Right atrium auricular region (tissue), 2 donors: ENCODE data around the gene GPLD1. TPM values are rescaled to one million over a fixed set of nuclear protein-coding genes. Genes with fewer than 3 reads are reported as not detected.

Experiments used
- DNase-seq: peaks from one replicate; pipeline ENCODE4 v3.0.0-alpha.2; 2019; ENCODE audit warnings: low spot score
- H3K27ac ChIP-seq, 2 donors: fragments of 200-600 bp; sonication (generic); 1 replicate in 1 of 2; 2 replicates in 1 of 2; pipeline ENCODE4 v1.5.1; 2016 to 2019
- H3K27me3 ChIP-seq, 2 donors: fragments of 200-600 bp; sonication (generic); one replicate each; pipeline versions ENCODE4 v1.5.1 to v1.6.0; 2017 to 2019
- H3K36me3 ChIP-seq: fragments of 200-600 bp; sonication (generic); one replicate; pipeline ENCODE4 v1.5.1; 2016
- H3K4me1 ChIP-seq, 2 donors: fragments of 200-600 bp; sonication (generic); one replicate each; pipeline versions ENCODE4 v1.5.1 to v1.6.0; 2017 to 2019
- H3K4me3 ChIP-seq, 2 donors: fragments of 200-600 bp; sonication (generic); 1 replicate in 1 of 2; 2 replicates in 1 of 2; pipeline ENCODE4 v1.5.1; 2017 to 2019; ENCODE audit warnings: mild to moderate bottlenecking in 1 of 2, moderate library complexity in 1 of 2
- H3K9me3 ChIP-seq, 2 donors: fragments of 200-600 bp; sonication (generic); one replicate each; pipeline ENCODE4 v1.5.1; 2019
- CTCF ChIP-seq, 2 donors: fragments of 200-600 bp; sonication (generic); IDR thresholded peaks; one replicate each; pipeline ENCODE4 v1.5.1; 2019; ENCODE audit warnings: antibody characterized with exemption in 2 of 2
- total RNA-seq, 2 donors: library from RNA; depleted of rRNA; stranded (reverse); fragments of >200 nt; gene quantifications; one replicate each; pipeline ENCODE4 v1.1.0, GENCODE V29; 2016

Gene GPLD1
- total RNA-seq, 2 donors from 2014 or later, result 0.33 to 0.71 TPM

GRCh38 chr6:24497254-24497970 lies 8.0 kb upstream of the GPLD1 start:
- H3K27ac ChIP-seq, result no peak overlapping the region
- peaks cover 0 to 15% of the 10 kb centered on the region in 2 donors for H3K4me1 ChIP-seq
- no peak overlapping the region for H3K4me3 ChIP-seq
- peaks cover 4% of the 10 kb centered on the region for H3K36me3 ChIP-seq
- DNase-seq, result peak; percentile 7
- no peaks in the 10 kb centered on the region for H3K9me3 ChIP-seq
- no peaks in the 10 kb centered on the region for H3K27me3 ChIP-seq
- no peak for TF ChIP-seq CTCF (IDR thresholded peaks at IDR 0.05)

GRCh38 chr6:24494821-24495795 lies 5.7 kb upstream of the GPLD1 start, which contains the start of gene ALDH5A1:
TSS of gene ALDH5A1 (plus strand) at chr6:24494969. CDS start at chr6:24494997, 28 bp downstream.
- peaks cover 0 to 16% of the 10 kb centered on the region in 2 donors for H3K4me1 ChIP-seq
- H3K9me3 ChIP-seq, result no peaks in the 10 kb centered on the region
- peak within 1 kb of the TSS; percentile 55 to 64 for H3K4me3 ChIP-seq
- H3K36me3 ChIP-seq, result no peaks in the 10 kb centered on the region
- peak; percentile 60 for DNase-seq
- peak within 1 kb of the TSS; percentile 72 to 76 for H3K27ac ChIP-seq
- TF ChIP-seq CTCF (IDR thresholded peaks at IDR 0.05), result peak in 1 of 2 donors; percentile 54
- no peaks in the 10 kb centered on the region for H3K27me3 ChIP-seq

- Histone ChIP-seq H3K4me3 (peak overlapping the region; percentile 55 to 64), H3K27ac (peak overlapping the region; percentile 72 to 76), H3K9me3 (no peaks in the 10 kb centered on the region), H3K4me1 (peaks cover 0 to 21% of the 10 kb centered on the region in 2 donors), H3K36me3 (no peaks in the 10 kb centered on the region), H3K27me3 (no peaks in the 10 kb centered on the region)
- DNase-seq, result peak; percentile 11
- TF ChIP-seq CTCF (IDR thresholded peaks at IDR 0.05), result no peak
Measured at GRCh38 chr6:24493945-24494820, 4.8 kb upstream of the GPLD1 start.

- peak; percentile 38 for DNase-seq
Measured at GRCh38 chr6:24492475-24492874, 3.1 kb upstream of the GPLD1 start.

More at GRCh38 chr6:24492475-24492874, 3.1 kb upstream of the GPLD1 start:
- Histone ChIP-seq H3K4me3 (no peak overlapping the region), H3K4me1 (peaks cover 0 to 21% of the 10 kb centered on the region in 2 donors), H3K27ac (no peak overlapping the region), H3K27me3 (no peaks in the 10 kb centered on the region), H3K9me3 (no peaks in the 10 kb centered on the region), H3K36me3 (no peaks in the 10 kb centered on the region)
- TF ChIP-seq CTCF (IDR thresholded peaks at IDR 0.05), result no peak
